ENCODE data around the gene PAX9. TPM values are rescaled to one million over a fixed set of nuclear protein-coding genes. Genes with fewer than 3 reads are reported as not detected.

Gene PAX9
- total and polyA plus RNA-seq, 2 experiments from 2014 or later, result 0.24 to 0.53 TPM

- H3K9me2 ChIP-seq (replicated peaks; ENCODE audit: insufficient read depth), result no peaks in the 10 kb centered on the region
- H3K4me1 ChIP-seq (ENCODE audit: insufficient read depth), result no peaks in the 10 kb centered on the region
- H3K79me2 ChIP-seq, result no peaks in the 10 kb centered on the region
- 72% methylated on average over 4 of the region's 4 CpGs for WGBS (ENCODE audit: low lambda C conversion rate, missing lambda C conversion rate)
- no peaks in the 10 kb centered on the region for H3K9me3 ChIP-seq (ENCODE audit: low read depth)
- no peak overlapping the region for H3K27ac ChIP-seq
- H3K27me3 ChIP-seq, result peaks cover 90% of the 10 kb centered on the region
- no peak overlapping the region for H3K4me2 ChIP-seq
- H3K4me3 ChIP-seq, result no peak overlapping the region
- TF ChIP-seq EZH2phosphoT487 (IDR thresholded peaks at IDR 0.05; ENCODE audit: low read depth, severe bottlenecking, unreplicated experiment), result no peak
- TF ChIP-seq, protein P1, sequence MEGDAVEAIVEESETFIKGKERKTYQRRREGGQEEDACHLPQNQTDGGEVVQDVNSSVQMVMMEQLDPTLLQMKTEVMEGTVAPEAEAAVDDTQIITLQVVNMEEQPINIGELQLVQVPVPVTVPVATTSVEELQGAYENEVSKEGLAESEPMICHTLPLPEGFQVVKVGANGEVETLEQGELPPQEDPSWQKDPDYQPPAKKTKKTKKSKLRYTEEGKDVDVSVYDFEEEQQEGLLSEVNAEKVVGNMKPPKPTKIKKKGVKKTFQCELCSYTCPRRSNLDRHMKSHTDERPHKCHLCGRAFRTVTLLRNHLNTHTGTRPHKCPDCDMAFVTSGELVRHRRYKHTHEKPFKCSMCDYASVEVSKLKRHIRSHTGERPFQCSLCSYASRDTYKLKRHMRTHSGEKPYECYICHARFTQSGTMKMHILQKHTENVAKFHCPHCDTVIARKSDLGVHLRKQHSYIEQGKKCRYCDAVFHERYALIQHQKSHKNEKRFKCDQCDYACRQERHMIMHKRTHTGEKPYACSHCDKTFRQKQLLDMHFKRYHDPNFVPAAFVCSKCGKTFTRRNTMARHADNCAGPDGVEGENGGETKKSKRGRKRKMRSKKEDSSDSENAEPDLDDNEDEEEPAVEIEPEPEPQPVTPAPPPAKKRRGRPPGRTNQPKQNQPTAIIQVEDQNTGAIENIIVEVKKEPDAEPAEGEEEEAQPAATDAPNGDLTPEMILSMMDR (IDR thresholded peaks at IDR 0.05; ENCODE audit: poor library complexity), result no peak
- no peak for TF ChIP-seq EZH2 (IDR thresholded peaks at IDR 0.05; ENCODE audit: borderline replicate concordance)
- H2AFZ ChIP-seq, result no peak overlapping the region
- H4K20me1 ChIP-seq (ENCODE audit: insufficient read depth, poor library complexity, severe bottlenecking), result no peaks in the 10 kb centered on the region
- no peaks in the 10 kb centered on the region for H3K36me3 ChIP-seq (replicated peaks; ENCODE audit: insufficient read depth, low read depth)
- no peak for DNase-seq (ENCODE audit: low spot score)
Measured at GRCh38 chr14:36672095-36672494, 10.4 kb downstream of the PAX9 start.

- Histone ChIP-seq H3K79me2 (no peaks in the 10 kb centered on the region), H3K4me2 (no peak overlapping the region), H2AFZ (no peak overlapping the region), H4K20me1 (ENCODE audit: insufficient read depth, poor library complexity, severe bottlenecking) (no peaks in the 10 kb centered on the region), H3K36me3 (replicated peaks; ENCODE audit: insufficient read depth, low read depth) (no peaks in the 10 kb centered on the region), H3K27ac (no peak overlapping the region), H3K4me1 (ENCODE audit: insufficient read depth) (no peaks in the 10 kb centered on the region), H3K27me3 (peaks cover 79% of the 10 kb centered on the region), H3K4me3 (no peak overlapping the region), H3K9me2 (replicated peaks; ENCODE audit: insufficient read depth) (no peaks in the 10 kb centered on the region), H3K9me3 (ENCODE audit: low read depth) (no peaks in the 10 kb centered on the region)
- WGBS (ENCODE audit: low lambda C conversion rate, missing lambda C conversion rate), result 85% methylated on average over 3 of the region's 3 CpGs
- DNase-seq (ENCODE audit: low spot score), result no peak
- TF ChIP-seq EZH2 (IDR thresholded peaks at IDR 0.05; ENCODE audit: borderline replicate concordance) (no peak), EZH2phosphoT487 (IDR thresholded peaks at IDR 0.05; ENCODE audit: low read depth, severe bottlenecking, unreplicated experiment) (no peak)
- TF ChIP-seq, protein P1 (IDR thresholded peaks at IDR 0.05; ENCODE audit: poor library complexity), result no peak
Measured at GRCh38 chr14:36674659-36675058, 13.0 kb downstream of the PAX9 start.

GRCh38 chr14:36675581-36675980 lies 13.9 kb downstream of the PAX9 start:
- Histone ChIP-seq H3K27me3 (peaks cover 70% of the 10 kb centered on the region), H3K36me3 (replicated peaks; ENCODE audit: insufficient read depth, low read depth) (no peaks in the 10 kb centered on the region), H3K4me2 (no peak overlapping the region), H2AFZ (no peak overlapping the region), H3K79me2 (no peaks in the 10 kb centered on the region), H3K27ac (no peak overlapping the region), H3K4me3 (no peak overlapping the region), H3K9me3 (ENCODE audit: low read depth) (no peaks in the 10 kb centered on the region), H3K4me1 (ENCODE audit: insufficient read depth) (no peaks in the 10 kb centered on the region), H3K9me2 (replicated peaks; ENCODE audit: insufficient read depth) (no peaks in the 10 kb centered on the region), H4K20me1 (ENCODE audit: insufficient read depth, poor library complexity, severe bottlenecking) (no peaks in the 10 kb centered on the region)
- TF ChIP-seq EZH2 (IDR thresholded peaks at IDR 0.05; ENCODE audit: borderline replicate concordance), result no peak
- TF ChIP-seq, protein P1 (IDR thresholded peaks at IDR 0.05; ENCODE audit: poor library complexity), result no peak
- no peak for TF ChIP-seq EZH2phosphoT487 (IDR thresholded peaks at IDR 0.05; ENCODE audit: low read depth, severe bottlenecking, unreplicated experiment)
- 86% methylated on average over 6 of the region's 6 CpGs for WGBS (ENCODE audit: low lambda C conversion rate, missing lambda C conversion rate)
- no peak for DNase-seq (ENCODE audit: low spot score)

DNA sequence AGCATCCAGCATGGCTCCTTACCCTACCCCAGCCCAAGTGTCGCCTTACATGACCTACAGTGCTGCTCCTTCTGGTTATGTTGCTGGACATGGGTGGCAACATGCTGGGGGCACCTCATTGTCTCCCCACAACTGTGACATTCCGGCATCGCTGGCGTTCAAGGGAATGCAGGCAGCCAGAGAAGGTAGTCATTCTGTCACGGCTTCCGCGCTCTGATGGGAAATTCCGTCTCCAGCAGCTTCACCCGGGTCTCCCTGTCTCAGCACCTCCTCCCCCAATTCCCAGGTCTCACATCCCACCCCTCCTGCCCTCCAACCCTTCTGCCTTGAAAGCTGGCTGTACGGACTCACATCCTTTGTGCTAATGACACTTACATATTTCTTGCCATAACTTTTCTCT lies 14.6 kb downstream of the PAX9 start:
- Histone ChIP-seq H3K4me1 (ENCODE audit: insufficient read depth) (no peaks in the 10 kb centered on the region), H3K27ac (no peak overlapping the region), H3K4me2 (no peak overlapping the region), H3K27me3 (peaks cover 64% of the 10 kb centered on the region), H3K36me3 (replicated peaks; ENCODE audit: insufficient read depth, low read depth) (no peaks in the 10 kb centered on the region), H3K79me2 (no peaks in the 10 kb centered on the region), H4K20me1 (ENCODE audit: insufficient read depth, poor library complexity, severe bottlenecking) (no peaks in the 10 kb centered on the region), H3K9me3 (ENCODE audit: low read depth) (no peaks in the 10 kb centered on the region), H2AFZ (no peak overlapping the region), H3K4me3 (no peak overlapping the region), H3K9me2 (replicated peaks; ENCODE audit: insufficient read depth) (no peaks in the 10 kb centered on the region)
- TF ChIP-seq, protein P1 (IDR thresholded peaks at IDR 0.05; ENCODE audit: poor library complexity), result no peak
- TF ChIP-seq EZH2 (IDR thresholded peaks at IDR 0.05; ENCODE audit: borderline replicate concordance), result no peak
- no peak for TF ChIP-seq EZH2phosphoT487 (IDR thresholded peaks at IDR 0.05; ENCODE audit: low read depth, severe bottlenecking, unreplicated experiment)
- DNase-seq (ENCODE audit: low spot score), result no peak
- WGBS (ENCODE audit: low lambda C conversion rate, missing lambda C conversion rate), result 35% methylated on average over 10 of the region's 10 CpGs
